ENCODE measurements around the gene ADAT3. TPM values are rescaled to one million over a fixed set of nuclear protein-coding genes. Genes with fewer than 3 reads are reported as not detected.

Gene ADAT3
- total and polyA plus RNA-seq, 2 of the 4 experiments (the other 2 are of a cell fraction): 0.36 to 2.8 TPM

GRCh38 chr19:1956868-1957492, 51.8 kb downstream of the ADAT3 start (continued):
- TF ChIP-seq CEBPB (IDR thresholded peaks at IDR 0.05; ENCODE audit: low read depth, low read length) (no peak), RFX5 (IDR thresholded peaks at IDR 0.05; ENCODE audit: low read depth, low read length) (no peak), POLR2A (IDR thresholded peaks at IDR 0.05; ENCODE audit: low read depth, low read length) (no peak)

DNA sequence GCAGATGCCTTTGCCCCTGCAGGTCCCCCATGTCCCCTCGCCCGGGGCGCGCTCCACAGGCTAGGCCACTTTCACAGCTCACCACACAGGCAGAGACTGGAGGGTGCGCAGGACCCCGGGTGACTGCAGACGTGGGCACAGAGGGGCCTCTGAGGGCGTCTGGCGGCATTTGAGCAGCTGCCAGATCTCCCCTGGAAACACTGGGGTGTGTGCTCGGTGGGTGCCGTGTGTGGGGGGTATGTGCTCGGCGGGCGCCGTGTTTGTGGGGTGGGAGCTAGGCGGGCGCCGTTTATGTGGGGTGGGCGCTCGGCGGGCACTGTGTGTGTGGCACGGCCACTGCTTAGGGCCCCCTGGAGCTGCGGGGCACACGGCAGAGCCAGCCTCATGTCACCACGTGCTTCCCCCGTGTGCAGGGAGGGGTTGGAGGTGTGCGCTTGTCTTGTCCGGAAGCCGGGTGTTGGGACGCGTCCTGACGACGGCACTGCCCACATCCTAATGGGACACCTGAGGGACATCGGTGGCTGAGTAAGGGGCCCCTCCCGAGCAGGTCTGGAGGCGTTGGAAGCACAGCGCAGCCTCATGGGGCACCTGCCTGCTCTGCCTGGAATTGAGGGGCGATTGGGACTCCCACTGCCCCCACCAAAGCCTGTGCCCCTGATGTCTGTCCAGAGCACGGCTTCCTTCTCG, 52.5 kb downstream of the ADAT3 start:
- no peak overlapping the region for H3K23ac ChIP-seq (ENCODE audit: low read depth, low read length)
- no peak for TF ChIP-seq CHD1 (IDR thresholded peaks at IDR 0.05; ENCODE audit: low read depth, low read length)
- no peak for TF ChIP-seq ELK1 (IDR thresholded peaks at IDR 0.05; ENCODE audit: borderline replicate concordance, low read depth, low read length)
- TF ChIP-seq, protein P1, sequence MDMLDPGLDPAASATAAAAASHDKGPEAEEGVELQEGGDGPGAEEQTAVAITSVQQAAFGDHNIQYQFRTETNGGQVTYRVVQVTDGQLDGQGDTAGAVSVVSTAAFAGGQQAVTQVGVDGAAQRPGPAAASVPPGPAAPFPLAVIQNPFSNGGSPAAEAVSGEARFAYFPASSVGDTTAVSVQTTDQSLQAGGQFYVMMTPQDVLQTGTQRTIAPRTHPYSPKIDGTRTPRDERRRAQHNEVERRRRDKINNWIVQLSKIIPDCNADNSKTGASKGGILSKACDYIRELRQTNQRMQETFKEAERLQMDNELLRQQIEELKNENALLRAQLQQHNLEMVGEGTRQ (IDR thresholded peaks at IDR 0.05; ENCODE audit: low read depth, low read length): no peak
- no peak for TF ChIP-seq MXI1 (IDR thresholded peaks at IDR 0.05; ENCODE audit: borderline replicate concordance, low read depth, low read length)
- no peak for TF ChIP-seq NFE2L2 (IDR thresholded peaks at IDR 0.05; ENCODE audit: low read depth, low read length)
- TF ChIP-seq, protein P2, sequence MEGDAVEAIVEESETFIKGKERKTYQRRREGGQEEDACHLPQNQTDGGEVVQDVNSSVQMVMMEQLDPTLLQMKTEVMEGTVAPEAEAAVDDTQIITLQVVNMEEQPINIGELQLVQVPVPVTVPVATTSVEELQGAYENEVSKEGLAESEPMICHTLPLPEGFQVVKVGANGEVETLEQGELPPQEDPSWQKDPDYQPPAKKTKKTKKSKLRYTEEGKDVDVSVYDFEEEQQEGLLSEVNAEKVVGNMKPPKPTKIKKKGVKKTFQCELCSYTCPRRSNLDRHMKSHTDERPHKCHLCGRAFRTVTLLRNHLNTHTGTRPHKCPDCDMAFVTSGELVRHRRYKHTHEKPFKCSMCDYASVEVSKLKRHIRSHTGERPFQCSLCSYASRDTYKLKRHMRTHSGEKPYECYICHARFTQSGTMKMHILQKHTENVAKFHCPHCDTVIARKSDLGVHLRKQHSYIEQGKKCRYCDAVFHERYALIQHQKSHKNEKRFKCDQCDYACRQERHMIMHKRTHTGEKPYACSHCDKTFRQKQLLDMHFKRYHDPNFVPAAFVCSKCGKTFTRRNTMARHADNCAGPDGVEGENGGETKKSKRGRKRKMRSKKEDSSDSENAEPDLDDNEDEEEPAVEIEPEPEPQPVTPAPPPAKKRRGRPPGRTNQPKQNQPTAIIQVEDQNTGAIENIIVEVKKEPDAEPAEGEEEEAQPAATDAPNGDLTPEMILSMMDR (conservative IDR thresholded peaks at IDR 0.05; ENCODE audit: low read depth, low read length): no peak
- no peak for TF ChIP-seq RAD21 (IDR thresholded peaks at IDR 0.05; ENCODE audit: low read length)
- no peak for TF ChIP-seq FOS (IDR thresholded peaks at IDR 0.05; ENCODE audit: low read depth, low read length)
- TF ChIP-seq MAZ (IDR thresholded peaks at IDR 0.05; ENCODE audit: borderline replicate concordance, low read depth, low read length): no peak
- no peak for TF ChIP-seq BHLHE40 (IDR thresholded peaks at IDR 0.05; ENCODE audit: low read depth, low read length)
- no peak for DNase-seq
- in situ Hi-C loops (cut with MboI; ENCODE audit: low sequenced_read_pairs): no loop called here
- ATAC-seq (ENCODE audit: low read depth): no peak
- no peak overlapping the region for H2AFZ ChIP-seq (replicated peaks; ENCODE audit: low read length, poor library complexity)
- intact Hi-C loops (cut with micrococcal nuclease): no loop called here
- no peak overlapping the region for H4K91ac ChIP-seq (ENCODE audit: insufficient read depth, low read depth, low read length)
- H3K27ac ChIP-seq (ENCODE audit: insufficient read depth, low read length): no peak overlapping the region
- H4K20me1 ChIP-seq (ENCODE audit: insufficient read depth, low read length): peaks cover 88% of the 10 kb centered on the region
- peaks cover 8% of the 10 kb centered on the region for H3K36me3 ChIP-seq (ENCODE audit: control insufficient read depth, insufficient read depth, low read length)
- no peaks in the 10 kb centered on the region for H3K4me1 ChIP-seq (ENCODE audit: control insufficient read depth, insufficient read depth, low read length)
- WGBS, 2 experiments (ENCODE audit: extremely low coverage in 2 of 2, insufficient read length in 1 of 2): 98% methylated on average over 10 of the region's 40 CpGs; no CpG with 5 or more reads in 1 of the 2 experiments
- no peak overlapping the region for H3K4me2 ChIP-seq (ENCODE audit: low read depth, low read length)
- no peak overlapping the region for H2AK9ac ChIP-seq (replicated peaks; ENCODE audit: low read depth, low read length, poor library complexity)
- H3K9me3 ChIP-seq (ENCODE audit: control insufficient read depth, insufficient read depth, low read length): no peaks in the 10 kb centered on the region
- H3K27me3 ChIP-seq (ENCODE audit: control insufficient read depth, insufficient read depth, low read length): no peaks in the 10 kb centered on the region
- CTCF ChIA-PET: no interaction called here
- no peak overlapping the region for H3K56ac ChIP-seq (ENCODE audit: extremely low read depth, insufficient read depth, low read length)
- dilution Hi-C loops (cut with HindIII; ENCODE audit: low sequenced_read_pairs, unreplicated experiment): no loop called here
- no peak overlapping the region for H3K14ac ChIP-seq (replicated peaks; ENCODE audit: low read depth, low read length)
- H3K9me1 ChIP-seq (ENCODE audit: insufficient read depth, low read length): peaks cover 3% of the 10 kb centered on the region; the same call in 1 of the 2 replicates
- H3K9ac ChIP-seq (ENCODE audit: low read depth, low read length): no peak overlapping the region
- H3K79me1 ChIP-seq (ENCODE audit: low read depth in 1 of 2, low read length in 2 of 2): peaks cover 8 to 71% of the 10 kb centered on the region in 2 experiments; a peak in 3 of 4 replicates
- no peak overlapping the region for H3K18ac ChIP-seq (ENCODE audit: low read depth, low read length)
- no peak overlapping the region for H2BK5ac ChIP-seq (ENCODE audit: low read depth, low read length, poor library complexity, severe bottlenecking)
- H2BK15ac ChIP-seq (ENCODE audit: low read depth, low read length): no peak overlapping the region
- H4K8ac ChIP-seq (ENCODE audit: low read depth in 2 of 2, low read length in 2 of 2): no peak overlapping the region
- no peak overlapping the region for H2AK5ac ChIP-seq (ENCODE audit: low read depth, low read length)
- H3K4me3 ChIP-seq (ENCODE audit: insufficient read depth, low read depth, low read length): no peak overlapping the region
- no peak overlapping the region for H3K4ac ChIP-seq (ENCODE audit: low read depth, low read length)
- POLR2A ChIA-PET (ENCODE audit: unreplicated experiment): no interaction called here
- H4K5ac ChIP-seq (ENCODE audit: low read depth, low read length): no peak overlapping the region
- BruUV-seq (replicated peaks): no TSS peak
- H2BK120ac ChIP-seq (ENCODE audit: low read depth, low read length): no peak overlapping the region
- no peak overlapping the region for H2BK20ac ChIP-seq (ENCODE audit: low read depth, low read length)

Data from IMR-90 (cell line).